CD4-positive, alpha-beta T cell (primary cell): ENCODE data around the gene ADSS2. TPM values are rescaled to one million over a fixed set of nuclear protein-coding genes. Genes with fewer than 3 reads are reported as not detected.

Source experiments
- ATAC-seq: fragments of 200-7000 bp; cut with Tn5 transposase; one replicate; pipeline ENCODE4 v1.10.0; 2022; ENCODE audit warnings: mild to moderate bottlenecking; ENCODE audit not compliant: poor library complexity
- CTCF ChIA-PET: fragments of 350-600 bp; sonication (Branson Sonifier 250); formaldehyde crosslinking; loops from one replicate; lab custom pipeline; 2021; ENCODE audit warnings: antibody characterized with exemption, inconsistent platforms; lab: Charles Lee
- POLR2A ChIA-PET: fragments of 350-600 bp; sonication (Branson Sonifier 250); formaldehyde crosslinking; loops from one replicate; lab custom pipeline; 2021; ENCODE audit warnings: antibody characterized with exemption, inconsistent platforms; lab: Charles Lee
- DNase-seq, 14 experiments: peaks; one replicate each; pipeline ENCODE4 v3.0.0-alpha.2; 2013 to 2020; ENCODE audit warnings: mixed read lengths in 2 of 14
- H3K27ac ChIP-seq, 2 donors: one replicate each; pipeline versions ENCODE4 v1.5.1 to v1.7.0; 2013; ENCODE audit warnings: low read length in 2 of 2, low read depth in 1 of 2, mild to moderate bottlenecking in 1 of 2
- H3K27me3 ChIP-seq, 2 experiments: 1 replicate in 1 of 2; 2 replicates in 1 of 2; pipeline versions ENCODE4 v1.6.1 to v1.7.0; 2013; ENCODE audit warnings: low read length in 2 of 2, control low read depth in 1 of 2, mild to moderate bottlenecking in 1 of 2, moderate library complexity in 1 of 2; ENCODE audit not compliant: insufficient read depth in 2 of 2, control insufficient read depth in 1 of 2
- H3K36me3 ChIP-seq: one replicate; pipeline ENCODE4 v1.6.1; 2013; ENCODE audit warnings: low read length, control low read depth; ENCODE audit not compliant: insufficient read depth
- H3K4me1 ChIP-seq: one replicate; pipeline ENCODE4 v1.6.1; 2013; ENCODE audit warnings: low read length, control low read depth; ENCODE audit not compliant: insufficient read depth
- H3K4me3 ChIP-seq: one replicate; pipeline ENCODE4 v1.5.1; 2013; ENCODE audit warnings: mild to moderate bottlenecking, low read length, moderate library complexity
- H3K9me3 ChIP-seq, 2 experiments: 1 replicate in 1 of 2; 2 replicates in 1 of 2; pipeline versions ENCODE4 v1.6.1 to v1.7.0; 2013; ENCODE audit warnings: low read length in 2 of 2, mild to moderate bottlenecking in 2 of 2, control low read depth in 1 of 2, moderate library complexity in 1 of 2; ENCODE audit not compliant: control insufficient read depth in 1 of 2, insufficient read depth in 1 of 2
- H3K27ac Mint-ChIP-seq: one replicate; pipeline ENCODE4 v1.8.0; 2020; ENCODE audit warnings: mixed read lengths
- H3K27me3 Mint-ChIP-seq: one replicate; pipeline ENCODE4 v1.8.0; 2021; ENCODE audit warnings: mixed read lengths
- H3K36me3 Mint-ChIP-seq: one replicate; pipeline ENCODE4 v1.8.0; 2021; ENCODE audit warnings: low read depth, mixed read lengths
- H3K4me1 Mint-ChIP-seq: one replicate; pipeline ENCODE4 v1.8.0; 2021; ENCODE audit warnings: low read depth, mixed read lengths
- H3K4me3 Mint-ChIP-seq: one replicate; pipeline ENCODE4 v1.8.0; 2020; ENCODE audit warnings: mild to moderate bottlenecking, mixed read lengths
- H3K9me3 Mint-ChIP-seq: one replicate; pipeline ENCODE4 v1.8.0; 2020; ENCODE audit warnings: mixed read lengths
- CTCF ChIP-seq: fragments of 200-600 bp; IDR thresholded peaks from one replicate; pipeline ENCODE4 v1.8.0; 2022; ENCODE audit warnings: antibody characterized with exemption, mild to moderate bottlenecking
- intact Hi-C, 2 experiments: fragments of 100-400 bp; cut with DNase I in 1 of 2; cut with micrococcal nuclease in 1 of 2; formaldehyde crosslinking; loops; one replicate each; pipeline versions ENCODE4 v1.15.1 to v1.9.0; 2023 to 2025; cut with DNase I, micrococcal nuclease
- total RNA-seq, 174 experiments: library from RNA in 2 of 174; stranded (reverse) in 2 of 174; gene quantifications; one replicate each; pipeline ENCODE4 v1.2.3 and lab custom pipeline; 2021 to 2026

The ADSS2 gene
- total RNA-seq, 2 experiments from 2014 or later: 30.8 to 34.0 TPM

GRCh38 chr1:244394826-244395765 is 56.6 kb downstream of the ADSS2 start:
- peak in 1 of 14 experiments; percentile 11 for DNase-seq
- POLR2A ChIA-PET: no interaction called here
- CTCF ChIA-PET: no interaction called here
- H3K27me3 ChIP-seq: no peaks in the 10 kb centered on the region
- TF ChIP-seq CTCF: no peak
- no peaks in the 10 kb centered on the region for H3K36me3 ChIP-seq
- no peaks in the 10 kb centered on the region for H3K27me3 Mint-ChIP-seq
- intact Hi-C loops: no loop called here
- no peak overlapping the region for H3K27ac ChIP-seq
- H3K27ac Mint-ChIP-seq: no peak overlapping the region
- peaks cover 0 to 4% of the 10 kb centered on the region in 2 experiments for H3K9me3 ChIP-seq
- no peaks in the 10 kb centered on the region for H3K4me1 ChIP-seq
- H3K4me1 Mint-ChIP-seq: no peaks in the 10 kb centered on the region
- peaks cover 4% of the 10 kb centered on the region for H3K36me3 Mint-ChIP-seq
- no peak for ATAC-seq
- no peak overlapping the region for H3K4me3 Mint-ChIP-seq
- H3K9me3 Mint-ChIP-seq: no peaks in the 10 kb centered on the region
- no peak overlapping the region for H3K4me3 ChIP-seq

GRCh38 chr1:244394346-244394745 is 57.4 kb downstream of the ADSS2 start:
- Histone ChIP-seq H3K9me3 (peaks cover 0 to 4% of the 10 kb centered on the region in 2 experiments), H3K27ac (no peak overlapping the region), H3K4me1 (no peaks in the 10 kb centered on the region), H3K4me3 (no peak overlapping the region), H3K36me3 (no peaks in the 10 kb centered on the region), H3K27me3 (no peaks in the 10 kb centered on the region)
- ChIA-PET CTCF (no interaction called here), POLR2A (no interaction called here)
- ATAC-seq (no peak), DNase-seq (no peak)
- Mint-ChIP-seq H3K4me3 (no peak overlapping the region), H3K27ac (no peak overlapping the region), H3K36me3 (peaks cover 3% of the 10 kb centered on the region), H3K4me1 (no peaks in the 10 kb centered on the region), H3K27me3 (no peaks in the 10 kb centered on the region), H3K9me3 (no peaks in the 10 kb centered on the region)
- intact Hi-C loops: no loop called here
- no peak for TF ChIP-seq CTCF

GRCh38 chr1:244393604-244394176 is 58.0 kb downstream of the ADSS2 start:
- intact Hi-C loops: no loop called here
- ATAC-seq: no peak
- no peaks in the 10 kb centered on the region for H3K9me3 Mint-ChIP-seq
- ChIA-PET POLR2A (no interaction called here), CTCF (no interaction called here)
- TF ChIP-seq CTCF: no peak
- no peaks in the 10 kb centered on the region for H3K4me1 ChIP-seq
- H3K36me3 Mint-ChIP-seq: no peaks in the 10 kb centered on the region
- H3K27me3 Mint-ChIP-seq: no peaks in the 10 kb centered on the region
- no peaks in the 10 kb centered on the region for H3K27me3 ChIP-seq
- no peak overlapping the region for H3K27ac ChIP-seq
- no peak overlapping the region for H3K4me3 Mint-ChIP-seq
- no peak for DNase-seq
- no peak overlapping the region for H3K4me3 ChIP-seq
- H3K4me1 Mint-ChIP-seq: no peaks in the 10 kb centered on the region
- H3K36me3 ChIP-seq: no peaks in the 10 kb centered on the region
- peaks cover 0 to 4% of the 10 kb centered on the region in 2 experiments for H3K9me3 ChIP-seq
- no peak overlapping the region for H3K27ac Mint-ChIP-seq
